Activated CD4-positive, alpha-beta T cell treated with anti-CD3 and anti-CD28 coated beads, Interleukin-10, Interleukin-2, amounts not matched to agents 100 ng/mL and 50 ng/mL, durations not matched to agents 16 hours and 8 hours (primary cell): ENCODE measurements around the gene ROBO1.

Experiments
- DNase-seq: peaks from one replicate; pipeline ENCODE4 v3.0.0-alpha.2; 2020

ROBO1 gene

DNA sequence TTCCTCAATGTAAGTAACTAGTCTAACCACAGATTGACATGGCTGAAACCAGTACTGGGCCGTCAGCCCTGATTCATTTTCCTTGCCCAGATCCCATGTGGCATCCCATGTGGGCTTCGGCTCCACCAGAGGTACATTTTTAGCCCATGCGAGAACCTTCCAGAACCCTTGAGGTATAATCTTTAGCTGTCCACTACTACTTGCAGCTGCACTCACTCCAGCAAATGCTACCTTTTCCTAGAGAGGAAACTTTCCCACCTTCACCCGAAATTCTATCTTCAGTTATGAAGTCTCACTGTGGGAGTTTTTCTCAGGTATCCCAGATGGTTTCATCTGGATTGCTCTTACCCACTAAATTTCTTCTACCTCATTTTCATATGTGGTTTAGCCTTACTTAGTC lies 907.2 kb downstream of the ROBO1 start:
- no peak for DNase-seq

DNA sequence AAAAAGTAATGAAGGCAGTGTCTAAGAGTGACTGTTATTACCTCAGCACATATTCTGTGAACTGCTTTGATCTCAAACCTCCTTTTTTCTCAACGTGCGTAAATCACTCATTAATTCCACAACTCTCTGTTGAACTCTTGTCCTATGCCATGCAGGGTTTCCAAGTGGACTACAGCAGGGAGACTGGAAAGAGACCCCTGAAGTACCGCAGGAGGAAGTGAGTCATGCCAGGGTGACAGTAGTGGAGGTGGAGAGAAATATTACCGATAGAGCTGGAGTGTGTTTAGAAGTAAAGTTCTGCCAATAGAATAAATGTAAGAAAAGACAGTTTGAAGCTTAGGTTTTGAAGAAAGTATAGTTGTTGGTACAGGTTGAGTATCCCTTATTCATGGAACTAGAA lies 908.9 kb downstream of the ROBO1 start:
- DNase-seq, result no peak

- DNase-seq, result no peak
Observed at GRCh38 chr3:78858174-78858573, 909.6 kb downstream of the ROBO1 start.

- no peak for DNase-seq
Observed at GRCh38 chr3:78857494-78858111, 910.2 kb downstream of the ROBO1 start.

GRCh38 chr3:78856164-78856563 lies 911.6 kb downstream of the ROBO1 start:
- DNase-seq, result no peak

DNA sequence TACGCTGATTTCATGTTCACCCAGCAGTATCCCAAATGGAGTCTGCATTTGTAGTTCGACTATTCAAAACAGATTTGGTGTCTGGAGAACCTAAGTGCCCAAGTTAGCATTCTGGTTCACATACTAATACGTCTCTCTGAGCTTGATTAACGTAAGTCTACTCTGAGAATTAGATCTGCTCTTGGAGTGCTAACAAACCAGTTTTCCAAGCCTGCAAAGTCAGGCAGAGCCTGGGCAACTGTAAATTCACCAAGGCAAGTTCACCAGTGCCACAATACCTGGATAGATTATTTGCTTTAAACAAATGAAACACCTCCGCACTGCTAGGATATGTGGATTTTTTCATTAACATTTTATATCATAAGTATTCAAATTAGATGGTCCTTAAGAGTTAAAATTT lies 912.6 kb downstream of the ROBO1 start:
- DNase-seq, result no peak

DNA sequence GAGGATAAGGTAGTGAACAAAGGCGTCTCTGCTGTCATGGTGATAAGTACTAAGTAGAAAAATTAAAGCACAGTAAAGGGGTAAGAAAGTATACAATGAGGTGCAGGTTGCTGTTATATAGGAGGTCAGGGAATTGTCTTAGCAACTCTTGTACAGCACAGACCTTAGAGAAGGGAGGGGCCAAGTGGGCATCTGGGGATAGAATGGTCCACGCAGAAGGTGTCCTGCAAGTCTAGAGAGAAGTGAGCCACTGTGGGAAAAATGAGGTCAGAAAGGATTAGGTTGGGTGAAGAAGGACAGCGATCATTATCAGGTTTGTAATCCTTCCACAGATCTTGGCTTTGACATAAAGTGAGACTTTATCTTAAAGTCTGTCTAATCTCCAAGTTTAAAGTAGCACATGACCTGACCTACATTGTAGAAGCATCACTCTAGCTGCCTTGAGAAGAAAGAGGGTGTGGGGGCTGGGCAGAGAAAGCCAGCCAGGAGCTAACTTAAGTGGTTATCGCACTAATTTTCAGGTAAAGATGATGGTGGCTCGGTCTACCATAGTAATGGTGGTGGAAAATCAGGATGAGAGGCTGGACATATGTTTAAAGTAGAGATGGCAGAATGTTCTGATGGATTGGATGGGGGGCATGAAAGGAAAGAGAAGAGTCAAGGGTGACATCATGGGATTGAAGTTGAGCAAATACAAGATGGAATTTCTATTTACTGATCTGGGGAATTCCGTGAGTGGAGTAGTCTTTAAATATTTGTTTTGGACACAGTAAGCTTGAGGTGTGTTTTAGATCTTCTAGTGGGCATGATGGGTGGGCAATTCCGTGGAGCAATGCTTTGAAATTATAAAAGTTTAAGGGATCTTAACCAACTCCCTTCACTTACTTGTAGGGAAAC lies 919.2 kb downstream of the ROBO1 start:
- DNase-seq, result no peak

DNA sequence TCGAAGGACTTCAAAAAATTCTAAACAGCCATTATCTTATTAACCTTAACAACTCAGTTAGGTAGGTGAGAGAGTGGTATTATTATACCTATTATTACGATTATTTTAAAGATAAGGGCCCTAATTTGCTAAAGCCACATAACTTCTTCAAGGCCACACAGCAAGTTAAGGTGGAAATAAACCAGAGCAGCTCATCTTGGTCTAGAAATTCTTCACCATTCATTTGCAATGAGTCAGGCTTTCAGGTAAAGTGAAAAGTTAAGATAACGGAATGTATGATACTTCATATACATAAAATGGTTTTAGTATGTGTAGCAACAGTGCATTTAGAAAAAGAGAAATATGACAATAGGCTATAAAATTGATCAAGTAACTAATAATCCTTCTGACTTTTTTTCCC lies 920.2 kb downstream of the ROBO1 start:
- no peak for DNase-seq

DNA sequence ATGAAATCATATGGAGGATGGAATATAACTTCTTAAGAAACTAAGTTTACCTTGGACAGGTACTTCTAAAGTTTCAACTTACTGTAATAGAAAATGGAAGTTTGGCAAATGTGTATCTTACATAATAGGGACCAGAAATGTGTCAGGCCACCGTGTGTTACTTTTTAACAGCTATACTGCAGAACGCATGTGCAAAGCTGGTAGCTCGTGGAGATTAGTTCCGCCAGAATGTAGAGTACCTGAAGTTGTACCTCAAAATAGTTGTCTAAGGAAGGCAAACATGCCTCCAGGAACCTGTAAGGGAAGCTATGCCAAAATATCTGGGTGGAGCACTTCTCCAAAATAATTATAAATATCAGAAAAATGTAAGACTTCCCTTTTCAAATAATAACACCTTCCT lies 920.6 kb downstream of the ROBO1 start:
- DNase-seq, result no peak

GRCh38 chr3:78846718-78847117 lies 921.1 kb downstream of the ROBO1 start:
- no peak for DNase-seq

DNA sequence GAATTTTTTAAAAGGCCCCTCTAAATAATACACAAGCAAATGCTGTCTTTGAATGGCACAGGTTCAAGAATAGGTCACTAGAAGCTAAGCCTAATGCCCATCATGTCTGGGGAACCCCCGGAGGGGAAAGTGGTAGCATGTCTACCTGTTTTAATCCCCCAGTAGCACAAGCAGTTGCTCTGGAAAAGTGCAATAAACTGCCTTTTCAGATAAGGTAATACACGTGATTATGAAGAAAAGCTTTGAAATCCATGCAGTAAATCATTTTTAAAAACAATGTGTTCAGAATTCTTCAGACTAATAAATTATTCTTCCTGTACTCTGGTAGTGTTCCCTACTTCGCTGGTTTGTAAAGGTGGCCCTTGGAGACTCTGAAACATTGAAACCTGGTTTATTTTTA lies 922.2 kb downstream of the ROBO1 start:
- no peak for DNase-seq

DNA sequence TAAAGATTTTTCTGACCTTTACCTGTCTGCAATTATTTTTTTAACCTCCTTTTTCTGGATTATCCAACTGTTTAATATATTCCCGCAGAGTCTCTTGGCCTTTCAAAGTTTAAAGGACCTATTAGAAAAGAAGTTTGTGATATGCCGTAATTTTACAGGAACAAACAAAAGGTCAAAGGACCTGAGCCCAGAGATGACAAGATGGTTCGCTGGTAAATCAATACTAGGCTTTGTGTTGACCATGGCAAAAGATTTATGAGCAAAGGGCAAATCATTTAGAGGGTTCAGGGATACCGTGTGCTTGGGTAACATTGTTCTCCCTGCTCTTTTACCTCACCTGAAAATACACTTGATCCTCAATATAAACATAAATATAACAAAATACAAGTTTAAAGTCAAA lies 923.5 kb downstream of the ROBO1 start:
- DNase-seq, result no peak

DNA sequence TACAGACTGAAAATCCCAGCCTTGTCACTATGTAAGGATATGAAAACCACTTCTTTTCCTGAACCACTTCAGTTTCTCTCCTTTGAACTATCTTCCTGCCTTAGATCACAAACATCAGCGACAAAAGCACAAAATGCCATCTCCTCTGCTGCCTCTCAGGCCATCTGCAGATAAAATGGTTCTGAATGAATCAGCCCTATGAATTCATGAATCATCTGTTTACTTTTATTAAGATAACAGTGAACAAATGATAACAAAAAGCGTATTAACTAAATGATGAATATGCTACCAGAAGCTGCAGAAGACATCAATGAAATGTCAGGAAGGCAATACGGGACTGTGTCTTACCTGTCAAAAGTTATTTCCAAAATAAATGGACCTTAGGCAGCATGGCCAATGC lies 928.1 kb downstream of the ROBO1 start:
- DNase-seq, result no peak

DNA sequence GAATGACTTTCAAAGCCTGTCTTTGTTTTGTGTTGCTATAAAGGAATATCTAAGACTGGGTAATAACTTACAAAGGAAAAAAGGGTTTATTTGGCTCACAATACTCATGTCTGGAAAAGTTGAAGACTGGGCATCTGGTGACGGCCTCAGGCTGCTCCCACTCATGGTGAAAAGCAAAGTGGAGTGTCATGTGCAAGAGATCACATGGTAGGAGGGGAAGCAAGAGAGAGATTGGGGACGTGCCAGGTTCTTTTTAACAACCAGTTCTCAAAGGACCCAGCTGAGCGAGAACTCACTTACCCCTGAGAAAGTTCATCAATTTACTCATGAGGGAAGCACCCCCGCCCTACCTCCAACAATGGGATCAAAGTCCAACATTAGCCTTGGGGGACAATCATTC lies 929.4 kb downstream of the ROBO1 start:
- no peak for DNase-seq

DNA sequence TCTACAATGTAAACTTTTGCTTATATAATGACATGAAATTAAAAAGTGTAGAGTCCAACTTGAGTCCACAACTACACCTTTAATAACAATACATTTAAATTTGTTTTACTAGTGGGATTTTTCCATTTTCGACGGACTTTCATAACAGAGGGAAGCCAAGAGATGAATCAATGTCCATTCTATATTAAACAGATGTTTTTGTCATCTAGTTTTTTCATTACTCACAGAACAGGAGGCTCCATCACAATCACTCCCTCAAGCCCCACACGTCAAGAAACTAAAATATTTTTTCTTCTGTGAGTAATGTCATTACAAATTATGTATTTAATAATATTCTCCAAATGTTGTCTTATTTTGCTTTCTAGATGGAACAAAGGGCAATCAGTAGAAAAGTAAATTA lies 932.9 kb downstream of the ROBO1 start:
- no peak for DNase-seq

DNA sequence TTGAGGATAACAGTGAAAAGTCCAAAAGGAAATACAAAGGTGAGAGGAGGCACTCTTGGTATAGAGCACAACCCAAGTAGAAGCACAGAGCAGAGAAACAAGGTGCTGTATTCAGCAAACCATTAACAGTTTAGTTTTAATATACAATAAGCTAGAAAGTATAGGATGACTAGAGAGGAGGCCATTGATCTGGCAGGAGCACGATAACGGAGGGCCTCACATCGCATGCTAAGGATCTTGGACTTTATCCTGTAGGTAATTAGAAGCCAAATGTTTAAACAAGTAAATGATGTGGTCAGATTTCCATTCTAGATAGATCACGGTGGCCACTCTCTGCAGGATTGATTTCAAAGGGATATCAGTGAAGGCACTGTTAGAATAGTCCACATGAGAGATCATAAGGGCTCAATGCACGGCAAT lies 935.0 kb downstream of the ROBO1 start:
- DNase-seq, result no peak

DNA sequence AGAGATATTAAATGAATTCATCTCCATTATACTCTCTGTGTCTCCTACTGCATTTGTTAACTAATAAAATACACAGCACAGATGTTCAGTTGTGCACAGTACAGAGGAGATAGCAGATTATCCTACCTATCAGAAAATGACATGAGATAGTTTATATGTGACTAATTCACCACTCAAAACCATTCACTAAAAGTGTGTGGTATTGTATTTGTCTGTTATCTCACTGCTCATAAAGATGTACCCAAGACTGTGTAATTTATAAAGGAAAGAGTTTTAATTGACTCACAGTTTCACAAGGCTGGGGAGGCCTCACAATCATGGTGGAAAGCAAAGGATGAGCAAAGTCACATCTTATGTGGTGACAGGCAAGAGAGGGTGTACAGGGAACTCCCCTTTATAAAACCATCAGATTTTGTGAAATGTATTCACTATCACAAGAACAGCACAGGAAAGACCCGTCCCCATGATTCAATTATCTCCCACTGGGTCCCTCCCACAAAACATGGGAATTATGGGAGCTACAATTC lies 936.3 kb downstream of the ROBO1 start:
- DNase-seq, result no peak

- DNase-seq, result no peak
Observed at GRCh38 chr3:78830470-78830869, 937.3 kb downstream of the ROBO1 start.

GRCh38 chr3:78827618-78828017 lies 940.2 kb downstream of the ROBO1 start:
- DNase-seq, result no peak

- no peak for DNase-seq
Observed at GRCh38 chr3:78825858-78826215, 942.0 kb downstream of the ROBO1 start.

GRCh38 chr3:78825118-78825857 lies 942.5 kb downstream of the ROBO1 start:
- no peak for DNase-seq

- DNase-seq, result no peak
Observed at GRCh38 chr3:78823859-78824258, 943.9 kb downstream of the ROBO1 start.

DNA sequence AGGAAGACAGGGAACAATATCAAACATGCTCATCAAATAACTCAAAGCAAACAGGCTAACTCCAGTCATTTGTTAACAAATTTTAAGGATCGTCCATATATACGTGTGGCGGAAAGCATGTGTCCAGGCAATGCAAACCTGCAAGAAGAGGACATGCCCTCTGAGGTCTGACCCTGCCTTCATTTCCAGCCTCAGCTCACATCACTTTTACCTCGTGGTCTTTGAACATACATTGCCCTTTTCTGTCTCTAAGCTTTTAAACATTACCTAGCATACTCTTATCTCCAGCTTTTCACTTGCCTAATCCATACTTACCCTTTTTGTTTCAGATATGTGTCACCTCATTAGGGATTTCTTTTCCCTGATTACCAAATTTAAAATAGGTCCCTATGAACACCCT lies 944.4 kb downstream of the ROBO1 start:
- DNase-seq, result no peak

DNA sequence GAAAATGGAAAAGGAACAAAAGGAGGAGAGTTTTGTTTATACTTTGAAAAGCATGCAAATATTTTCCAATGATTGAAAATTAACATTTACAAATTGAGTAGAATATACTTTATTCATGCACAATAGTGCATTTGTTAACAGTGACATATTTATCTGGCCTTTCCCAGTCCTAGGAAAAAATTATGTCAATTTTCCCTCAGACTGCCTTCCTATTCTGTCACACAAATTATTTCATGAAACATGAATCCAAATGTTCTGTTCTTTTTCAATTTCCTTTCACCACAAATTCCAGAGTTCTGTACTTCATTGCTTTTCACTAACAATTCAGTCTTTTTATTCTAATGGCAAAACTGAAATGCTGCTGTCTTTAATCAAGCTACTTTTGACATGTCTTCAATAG lies 945.1 kb downstream of the ROBO1 start:
- no peak for DNase-seq
